Prostate gland (tissue), 2 donors: ENCODE measurements around the gene CPNE2.

Experiments used
- CTCF ChIP-seq, 4 experiments: fragments of 200-600 bp in 2 of 4; fragments of 450-650 bp in 2 of 4; sonication (generic) in 2 of 4; IDR thresholded peaks; 1 replicate in 3 of 4; 2 replicates in 1 of 4; pipeline ENCODE4 v1.5.1; 2016 to 2019; ENCODE audit warnings: antibody characterized with exemption in 4 of 4, mild to moderate bottlenecking in 2 of 4, moderate library complexity in 2 of 4
- POLR2AphosphoS5 ChIP-seq: sonication (generic); formaldehyde crosslinking; IDR thresholded peaks from one replicate; pipeline ENCODE4 v1.6.1; 2017; ENCODE audit warnings: antibody characterized with exemption

GRCh38 chr16:57106767-57107166, 14.4 kb downstream of the CPNE2 start:
- TF ChIP-seq CTCF (IDR thresholded peaks at IDR 0.05): no peak
- TF ChIP-seq POLR2AphosphoS5: no peak
